GM21529 (cell line): ENCODE data around the gene KCNJ9.

Experiments
- ATAC-seq: cut with Tn5 transposase; IDR thresholded peaks from one replicate; pipeline ENCODE4 v1.9.1; 2021; ENCODE audit not compliant: unreplicated experiment

The KCNJ9 gene

DNA sequence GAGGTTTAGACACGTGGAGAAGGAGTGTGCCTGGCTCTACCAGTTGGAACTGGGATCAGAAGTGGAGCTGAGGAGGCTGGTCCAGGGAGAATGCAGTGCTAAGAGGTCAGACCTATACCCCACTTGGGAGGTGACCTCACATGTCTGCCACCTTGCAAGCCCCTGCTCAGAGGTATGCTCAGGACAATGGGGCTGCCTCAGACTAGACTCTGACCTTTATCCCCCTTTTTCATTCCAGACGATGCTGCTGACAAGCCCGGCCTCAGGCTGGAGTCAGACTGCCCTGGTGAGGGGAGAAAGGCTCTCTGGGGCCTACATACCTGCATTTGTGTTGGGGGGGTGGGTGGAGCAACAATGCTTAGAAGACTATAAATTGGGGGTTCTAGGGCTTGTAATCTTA is 16.6 kb upstream of the KCNJ9 start:
- no peak for ATAC-seq

DNA sequence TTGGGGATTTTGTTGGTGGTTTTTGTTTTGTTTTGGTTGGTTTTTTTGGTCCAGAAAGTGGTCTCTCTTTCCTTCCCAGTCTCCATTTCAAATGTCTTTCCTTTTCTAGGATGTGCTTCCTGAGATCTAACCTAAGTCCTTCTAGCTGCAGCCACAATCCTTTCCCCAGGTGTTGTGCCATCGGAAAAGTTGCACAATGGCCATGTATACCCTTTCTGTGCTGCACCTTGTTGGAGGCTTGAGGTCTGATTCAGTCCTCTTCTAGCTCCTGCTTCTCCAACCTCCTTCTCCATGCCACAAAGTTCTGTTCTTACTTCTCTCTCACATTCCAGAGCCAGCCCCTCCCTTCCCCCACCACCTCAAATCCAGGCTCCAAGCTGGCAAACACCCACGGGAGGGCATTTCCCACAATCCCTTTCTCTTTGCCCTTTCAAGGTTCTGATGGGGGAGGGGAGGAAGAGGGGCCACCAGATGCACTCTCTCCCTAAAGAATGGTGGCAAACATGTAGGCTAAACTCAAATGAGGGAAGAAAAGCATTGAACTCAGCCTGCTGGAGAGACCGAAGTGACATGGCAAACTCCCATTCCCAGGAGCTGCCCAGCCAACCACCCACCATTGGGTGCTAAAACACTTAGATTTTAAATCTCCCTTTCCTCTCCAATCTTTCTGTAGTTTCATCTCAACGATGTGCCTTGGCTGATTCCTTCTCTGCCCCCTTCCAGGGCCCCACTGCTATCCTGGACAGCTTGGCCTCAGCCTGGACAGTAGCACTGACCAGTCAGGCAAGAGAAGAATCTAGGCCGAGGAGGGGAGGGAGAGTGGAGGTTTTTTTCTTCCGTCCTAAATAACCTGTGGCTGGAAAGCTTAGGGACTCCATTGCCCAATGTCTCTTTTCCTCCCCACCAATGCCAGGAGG is 14.3 kb upstream of the KCNJ9 start:
- no peak for ATAC-seq

GRCh38 chr1:160068225-160068624 is 13.1 kb upstream of the KCNJ9 start:
- no peak for ATAC-seq

DNA sequence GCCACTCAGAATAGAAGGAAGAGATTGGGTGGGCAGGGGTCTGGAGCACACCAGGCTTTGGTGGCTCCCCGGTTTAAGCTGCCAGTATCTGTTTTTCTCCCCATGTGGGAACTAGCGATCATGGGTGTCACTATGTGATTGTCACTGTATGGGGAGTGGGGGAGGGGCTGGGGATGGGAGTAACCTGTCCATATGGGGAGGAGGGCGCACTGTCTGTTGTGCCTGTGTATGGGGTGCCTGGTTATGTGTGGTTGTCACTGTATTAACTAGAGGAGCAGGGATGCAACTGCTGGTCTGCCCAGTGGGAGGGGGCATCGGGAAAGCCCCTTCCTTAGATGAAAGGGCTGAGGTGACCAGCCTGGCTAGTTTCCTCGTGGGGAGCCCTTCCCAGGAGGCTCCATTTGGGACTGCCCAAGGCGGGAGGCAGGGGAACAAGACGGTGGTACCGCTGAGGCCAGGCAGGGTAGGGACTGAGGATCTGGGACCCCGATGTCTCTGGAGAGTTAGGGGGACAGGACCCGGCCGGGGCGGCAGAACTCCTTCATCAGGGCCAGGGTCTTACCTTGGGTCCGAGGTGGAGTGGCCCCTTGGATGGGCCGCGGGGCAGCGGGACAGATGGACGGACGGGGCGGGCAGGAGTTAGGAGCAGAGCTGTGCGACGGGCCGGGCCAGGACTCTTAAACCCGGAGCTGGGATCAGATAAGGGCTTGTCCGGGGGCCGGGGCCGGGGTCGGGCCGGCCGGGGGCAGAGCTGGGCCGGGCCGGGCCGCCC is 11.7 kb upstream of the KCNJ9 start, which contains the start of gene KCNJ10:
KCNJ10 (minus strand) TSS at position 701 of the 772 bp plus-strand sequence. CDS start 27,628 bp downstream, outside the sequence.
- no peak for ATAC-seq

DNA sequence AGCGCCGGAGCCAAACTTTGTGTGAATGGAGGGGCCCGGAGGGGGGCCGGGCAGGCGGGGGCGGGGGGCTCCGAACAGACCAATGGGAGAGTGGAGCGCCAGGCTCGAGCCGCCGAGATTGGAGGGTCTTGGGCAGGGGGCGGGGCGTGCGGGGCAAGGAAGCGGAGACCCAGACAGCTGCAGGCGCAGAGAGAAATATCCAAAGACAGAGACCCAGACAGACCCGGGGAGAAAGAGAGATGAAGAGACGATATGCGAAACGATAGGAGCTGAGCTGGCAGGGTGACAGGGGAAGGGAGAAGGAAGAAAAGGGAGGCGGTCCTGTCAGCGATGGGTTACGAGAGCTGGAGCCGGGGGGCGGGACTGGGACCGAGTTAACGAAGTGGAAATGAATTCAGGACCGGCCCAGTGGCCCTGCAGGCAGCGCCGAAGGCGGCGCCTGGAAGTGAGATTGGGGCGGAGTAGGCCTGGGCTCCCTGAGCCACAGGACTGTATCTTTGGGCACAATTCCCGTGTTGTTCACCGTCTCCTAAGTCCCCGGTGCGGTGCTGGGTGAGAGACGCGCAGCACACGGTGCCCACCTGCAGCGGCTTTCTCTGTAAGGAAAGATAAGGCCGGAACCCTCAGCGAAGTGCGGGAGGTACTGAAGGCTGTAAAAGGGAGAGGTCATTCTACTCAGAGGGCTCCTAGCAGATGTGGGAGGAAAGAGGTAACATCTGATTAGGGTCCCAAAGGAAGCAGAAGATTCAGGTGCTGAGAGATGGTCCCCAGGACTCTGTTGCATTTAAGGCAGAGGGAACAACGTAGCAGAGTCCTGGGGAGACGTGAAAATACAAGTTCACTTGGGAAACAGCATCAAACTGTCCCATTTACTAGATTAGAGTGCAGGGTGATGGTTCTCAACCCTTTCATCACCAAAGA is 10.8 kb upstream of the KCNJ9 start:
- no peak for ATAC-seq

DNA sequence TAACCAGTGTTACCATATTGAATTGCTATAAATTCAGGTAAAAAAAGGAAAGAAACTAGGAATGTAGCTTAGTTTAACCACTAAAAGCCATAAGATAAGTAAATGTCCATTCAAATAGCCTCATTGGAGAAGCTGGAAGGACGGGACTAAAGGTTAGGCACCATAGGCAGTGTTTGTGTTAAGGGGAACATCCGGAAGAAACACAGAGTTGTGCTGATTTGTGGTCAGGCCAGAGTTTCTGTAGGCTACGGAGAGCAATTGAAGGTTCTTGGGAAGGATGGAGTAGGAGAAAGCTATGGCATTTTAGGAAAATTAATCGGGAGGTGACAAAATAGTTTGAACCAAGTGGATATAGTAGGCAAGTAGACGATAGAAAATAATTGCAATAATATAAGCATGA is 10.0 kb upstream of the KCNJ9 start:
- ATAC-seq, result no peak

DNA sequence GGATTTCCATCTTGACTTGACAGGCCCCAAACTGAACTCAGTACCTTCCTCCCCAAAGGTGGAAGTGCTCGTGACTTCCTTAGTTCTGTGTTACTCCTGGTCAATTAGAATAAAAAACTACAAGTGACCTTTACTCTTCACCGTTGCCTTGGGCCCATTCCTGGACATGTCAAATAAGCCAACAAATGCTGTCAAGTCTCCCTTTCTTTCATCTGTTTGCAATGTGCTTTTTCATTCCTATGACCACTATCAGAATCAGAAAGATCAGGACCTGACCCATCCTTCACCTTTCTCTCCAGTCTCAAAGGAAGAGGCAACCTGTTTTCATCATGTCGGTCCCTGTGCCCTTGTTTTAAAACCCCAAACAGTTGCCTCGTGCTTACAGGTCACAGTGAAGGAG is 6.5 kb upstream of the KCNJ9 start:
- no peak for ATAC-seq

- ATAC-seq, result no peak
Measured at GRCh38 chr1:160075836-160076235, 5.5 kb upstream of the KCNJ9 start.

- ATAC-seq, result no peak
Measured at GRCh38 chr1:160076295-160076694, 5.0 kb upstream of the KCNJ9 start.

GRCh38 chr1:160077486-160077885 is 3.9 kb upstream of the KCNJ9 start:
- no peak for ATAC-seq

GRCh38 chr1:160078512-160079195 is 2.7 kb upstream of the KCNJ9 start:
- ATAC-seq, result no peak

DNA sequence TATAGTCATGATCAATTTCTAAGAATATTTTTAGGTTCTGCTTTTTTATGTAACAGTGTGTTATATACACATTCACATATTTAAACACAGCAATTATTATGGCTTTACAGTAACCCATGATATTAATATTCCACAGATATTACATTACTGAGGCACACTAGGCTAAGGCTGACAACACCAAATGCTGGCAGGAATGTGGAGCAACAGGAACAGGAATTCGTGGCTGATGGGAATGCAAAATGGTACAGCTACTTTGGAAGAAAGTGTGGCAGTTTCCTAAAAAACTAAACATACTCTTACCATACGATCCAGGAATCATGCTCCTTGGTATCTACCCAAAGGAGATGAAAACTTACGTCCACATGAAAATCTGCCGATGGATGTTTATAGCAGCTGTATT is 1.9 kb upstream of the KCNJ9 start:
- no peak for ATAC-seq

DNA sequence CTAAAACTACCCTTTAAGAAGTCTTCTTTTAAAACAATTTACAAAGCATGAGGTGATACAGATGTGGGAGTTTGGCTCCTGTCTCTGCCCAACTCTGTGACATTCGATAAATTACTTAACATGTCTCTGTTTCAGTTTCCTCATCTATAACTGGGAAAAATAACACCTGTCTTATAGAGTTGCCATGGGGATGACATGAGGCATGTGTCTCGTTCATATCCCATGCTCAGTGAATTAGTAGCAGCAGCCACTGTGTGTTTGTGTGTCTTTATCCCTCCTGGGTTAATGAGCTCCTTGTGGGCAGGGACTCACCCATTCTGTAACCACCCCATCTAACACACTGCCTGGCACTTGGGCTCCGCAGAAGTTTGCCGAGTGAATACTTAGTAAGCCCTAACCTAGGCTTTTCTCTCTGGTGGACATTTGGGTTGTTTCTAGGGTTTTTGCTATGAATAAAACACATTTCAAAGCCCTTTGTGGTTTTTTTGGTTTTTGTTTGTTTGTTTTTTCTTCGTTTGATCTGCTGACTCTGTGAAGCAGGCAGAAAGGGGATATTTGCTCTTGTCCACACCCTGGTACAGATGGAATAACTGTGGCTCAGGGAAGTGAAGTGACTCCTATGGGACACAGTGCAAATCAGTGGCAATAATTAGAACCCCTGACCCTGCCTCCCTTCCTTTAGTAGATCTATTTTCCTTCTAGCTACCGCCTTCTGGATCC is 797 bp upstream of the KCNJ9 start:
- ATAC-seq, result no peak

DNA sequence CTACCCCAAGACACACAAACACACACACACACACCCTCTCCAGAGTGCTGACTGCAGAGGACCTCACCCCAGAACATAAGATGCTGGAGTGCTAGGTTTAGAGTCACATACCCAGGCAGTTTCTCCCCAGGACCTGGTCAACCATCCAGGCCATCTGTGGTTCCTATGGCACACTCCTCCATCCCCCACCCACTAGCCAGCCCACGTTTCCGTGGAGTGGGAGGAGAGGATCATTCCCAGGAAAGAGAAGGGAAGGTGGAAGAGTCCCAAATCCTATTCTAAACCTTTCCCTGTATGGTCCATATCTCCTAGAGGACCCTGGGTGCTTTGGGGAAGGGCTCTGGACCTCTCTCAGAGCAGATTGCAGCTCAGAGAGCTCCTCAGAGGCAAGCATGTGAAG is 1.1 kb downstream of the KCNJ9 start:
- no peak for ATAC-seq

DNA sequence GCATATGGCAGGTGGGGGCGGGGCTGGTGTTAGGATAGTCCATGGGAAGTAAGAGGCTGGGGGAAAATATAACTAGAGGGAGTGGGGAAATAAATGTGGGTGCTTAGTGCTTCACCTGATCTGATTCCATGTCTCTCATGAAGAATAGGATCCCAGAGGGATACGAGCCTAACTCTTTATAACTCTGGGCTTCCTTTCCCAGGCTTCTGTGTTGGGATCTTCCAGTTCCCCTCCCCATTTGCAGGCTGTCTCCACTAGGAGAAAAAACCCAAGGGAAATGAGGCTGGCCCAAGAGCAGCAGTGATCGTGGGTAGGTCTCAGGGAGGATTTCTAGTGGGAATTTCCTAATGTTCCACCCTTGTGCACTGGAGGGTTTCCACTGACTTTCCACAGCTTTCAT is 1.6 kb downstream of the KCNJ9 start:
- ATAC-seq, result no peak

GRCh38 chr1:160083968-160084770 is 2.8 kb downstream of the KCNJ9 start:
- ATAC-seq, result peak; percentile 57

DNA sequence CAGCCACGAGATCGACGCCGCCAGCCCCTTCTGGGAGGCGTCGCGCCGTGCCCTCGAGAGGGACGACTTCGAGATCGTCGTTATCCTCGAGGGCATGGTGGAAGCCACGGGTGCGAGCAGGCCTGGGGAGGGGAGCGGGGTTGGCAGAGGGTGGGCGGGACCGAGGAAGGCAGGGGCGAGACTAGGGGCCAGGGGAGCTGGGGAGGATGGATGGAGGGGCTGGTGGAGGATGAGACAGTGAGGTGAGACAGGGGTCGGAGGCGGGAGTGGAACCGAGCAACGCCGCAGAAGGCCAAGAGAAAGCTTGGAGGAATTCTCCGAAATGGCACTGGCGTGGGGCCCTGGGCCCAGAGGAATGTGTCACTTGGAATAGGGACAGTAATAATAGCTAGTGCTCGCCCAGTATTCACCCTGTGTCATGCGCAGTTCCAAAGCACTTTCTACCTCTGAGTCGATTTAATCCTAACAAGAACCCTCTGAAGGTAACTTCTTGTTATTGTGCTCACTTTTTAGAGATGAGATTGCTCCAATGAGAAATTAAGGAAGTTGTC is 3.5 kb downstream of the KCNJ9 start:
- no peak for ATAC-seq

DNA sequence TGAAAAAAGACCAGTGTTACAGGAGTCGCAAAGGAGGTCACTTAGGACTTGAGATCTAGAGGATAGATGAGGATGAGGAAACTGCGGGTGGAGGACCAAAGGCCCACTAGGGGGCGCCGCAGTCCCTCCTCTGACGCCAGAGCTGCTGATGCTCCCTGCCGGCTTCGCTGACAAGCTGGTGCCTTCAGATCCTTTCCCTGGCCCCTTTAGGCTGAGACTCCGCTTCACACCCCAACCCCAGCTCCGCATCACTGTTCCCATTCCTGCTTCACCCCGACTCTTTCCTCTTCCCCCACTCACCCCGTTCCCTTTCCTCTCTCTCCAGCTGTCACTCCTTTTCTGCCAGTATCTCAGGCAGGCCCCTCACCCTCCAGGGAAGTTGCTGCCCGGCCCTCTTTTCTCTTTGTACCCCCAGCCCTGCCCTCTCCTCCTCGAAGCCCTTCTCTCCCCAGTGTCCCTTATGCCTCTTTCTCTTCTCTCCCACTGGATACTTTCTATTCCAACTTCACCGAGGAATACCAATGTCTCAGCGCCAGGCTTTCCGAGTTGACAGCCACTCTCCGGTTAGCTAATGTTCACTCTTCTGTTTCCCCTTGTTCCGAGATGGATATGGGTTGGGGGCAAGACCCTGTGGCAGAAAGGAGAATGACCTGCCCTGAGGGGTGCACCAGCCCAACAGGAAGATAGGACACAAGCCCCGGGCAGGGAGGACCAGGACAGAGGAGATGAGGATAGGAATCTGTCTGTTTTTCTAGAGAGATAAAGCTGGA is 4.5 kb downstream of the KCNJ9 start:
- no peak for ATAC-seq
